GM19397 (cell line): Measurements from ENCODE around the gene PIK3CD.
A peak's percentile ranks its signal among the peaks of the same experiment; 100 is the strongest.
"Not testable (repeated sequence)": the region's sequence is repeated elsewhere in the genome, so short reads cannot be mapped to it uniquely, and the experiment has no call there.

ENCODE experiments used
- ATAC-seq: cut with Tn5 transposase; IDR thresholded peaks from one replicate; pipeline ENCODE4 v1.9.1; 2021; ENCODE audit warnings: mild to moderate bottlenecking, moderate library complexity; ENCODE audit not compliant: unreplicated experiment

PIK3CD gene

GRCh38 chr1:9618909-9619679 lies 32.4 kb upstream of the PIK3CD start:
- ATAC-seq = no peak

GRCh38 chr1:9621032-9621431 lies 30.5 kb upstream of the PIK3CD start:
- ATAC-seq = no peak

GRCh38 chr1:9624081-9624480 lies 27.4 kb upstream of the PIK3CD start:
- ATAC-seq = no peak

- not testable (repeated sequence) for ATAC-seq
These were observed 26.5 kb upstream of the PIK3CD start for GRCh38 chr1:9625030-9625429.

GRCh38 chr1:9626201-9626608 lies 25.3 kb upstream of the PIK3CD start:
- ATAC-seq = peak; percentile 34

- no peak for ATAC-seq
These were observed 22.7 kb upstream of the PIK3CD start for GRCh38 chr1:9628541-9629444.

GRCh38 chr1:9629445-9630201 lies 21.9 kb upstream of the PIK3CD start:
- no peak for ATAC-seq

- ATAC-seq = no peak
These were observed 21.0 kb upstream of the PIK3CD start for GRCh38 chr1:9630331-9631111.

GRCh38 chr1:9631613-9632012 lies 19.9 kb upstream of the PIK3CD start:
- no peak for ATAC-seq

- ATAC-seq = no peak
These were observed 18.0 kb upstream of the PIK3CD start for GRCh38 chr1:9633493-9633892.

GRCh38 chr1:9634582-9634981 lies 16.9 kb upstream of the PIK3CD start:
- no peak for ATAC-seq

- no peak for ATAC-seq
These were observed 12.3 kb upstream of the PIK3CD start for GRCh38 chr1:9639227-9639626.

- no peak for ATAC-seq
These were observed 7.9 kb upstream of the PIK3CD start for GRCh38 chr1:9643351-9644256.

GRCh38 chr1:9646037-9646436 lies 5.5 kb upstream of the PIK3CD start:
- ATAC-seq = no peak

- ATAC-seq = no peak
These were observed 3.4 kb upstream of the PIK3CD start for GRCh38 chr1:9648171-9648570.

- ATAC-seq = no peak
These were observed 1.8 kb upstream of the PIK3CD start for GRCh38 chr1:9649769-9650168.

GRCh38 chr1:9651220-9651564 lies 339 bp upstream of the PIK3CD start:
- no peak for ATAC-seq

- ATAC-seq = peak; percentile 30
These were observed 1.1 kb downstream of the PIK3CD start for GRCh38 chr1:9652379-9653209.

GRCh38 chr1:9653210-9653490 lies 1.6 kb downstream of the PIK3CD start:
- ATAC-seq = no peak
